HUDEP-2 (cell line): ENCODE data around the gene MEX3C.

Source experiments
- DNase-seq, 76 experiments: peaks; one replicate each; lab custom pipeline; 2025; ENCODE audit not compliant: unreplicated experiment in 76 of 76; lab: John Stamatoyannopoulos, UW

MEX3C gene

GRCh38 chr18:51197661-51198424 lies at the start of gene MEX3C:
Gene MEX3C, minus strand, starts transcription at chr18:51197681. Its CDS starts 361 bp downstream, at chr18:51197320.
- peak; percentile 73 to 100 (median 98) for DNase-seq

- DNase-seq: no peak
These were observed 43.7 kb upstream of the MEX3C start for GRCh38 chr18:51241226-51241625.

GRCh38 chr18:51236225-51236624 lies 38.7 kb upstream of the MEX3C start:
- peak in 26 of 76 experiments; percentile 0 to 64 (median 26) for DNase-seq

GRCh38 chr18:51235009-51235789 lies 37.7 kb upstream of the MEX3C start:
- DNase-seq: peak in 1 of 76 experiments; percentile 13

- DNase-seq: no peak
These were observed 36.9 kb upstream of the MEX3C start for GRCh38 chr18:51234117-51235008.

GRCh38 chr18:51229328-51229727 lies 31.8 kb upstream of the MEX3C start:
- DNase-seq: peak in 6 of 76 experiments; percentile 0 to 30 (median 8)

- DNase-seq: no peak
These were observed 30.2 kb upstream of the MEX3C start for GRCh38 chr18:51227660-51228059.

GRCh38 chr18:51226587-51227350 lies 29.3 kb upstream of the MEX3C start:
- DNase-seq: no peak

GRCh38 chr18:51226068-51226467 lies 28.6 kb upstream of the MEX3C start:
- DNase-seq: no peak

- no peak for DNase-seq
These were observed 15.1 kb upstream of the MEX3C start for GRCh38 chr18:51212606-51213005.

- peak in 16 of 76 experiments; percentile 1 to 69 (median 26) for DNase-seq
These were observed 14.1 kb upstream of the MEX3C start for GRCh38 chr18:51211552-51211951.

- peak in 41 of 76 experiments; percentile 1 to 54 (median 30) for DNase-seq
These were observed 445 bp downstream of the MEX3C start for GRCh38 chr18:51196811-51197660.

GRCh38 chr18:51196118-51196810 lies 1.2 kb downstream of the MEX3C start:
- peak in 29 of 76 experiments; percentile 4 to 65 (median 37) for DNase-seq

- DNase-seq: peak in 27 of 76 experiments; percentile 1 to 55 (median 18)
These were observed 1.9 kb downstream of the MEX3C start for GRCh38 chr18:51195451-51196117.

- no peak for DNase-seq
These were observed 2.4 kb downstream of the MEX3C start for GRCh38 chr18:51195086-51195450.

GRCh38 chr18:51194604-51195003 lies 2.9 kb downstream of the MEX3C start:
- DNase-seq: peak in 2 of 76 experiments; percentile 19 to 22

- no peak for DNase-seq
These were observed 3.7 kb downstream of the MEX3C start for GRCh38 chr18:51193621-51194287.
